GM20431 (cell line): ENCODE measurements around the gene EMX1.

Source experiments
- in situ Hi-C: fragments of 300-500 bp; cut with MseI, MboI; formaldehyde crosslinking; loops from one replicate; pipeline ENCODE4 v1.15.0; 2020; ENCODE audit warnings: low sequenced_read_pairs; ENCODE audit not compliant: unreplicated experiment

Gene EMX1

GRCh38 chr2:72954376-72955227, 37.3 kb downstream of the EMX1 start:
- in situ Hi-C loops: no loop called here

GRCh38 chr2:72955228-72956049, 38.1 kb downstream of the EMX1 start:
- in situ Hi-C loops: no loop called here

GRCh38 chr2:72956050-72956395, 38.7 kb downstream of the EMX1 start:
- in situ Hi-C loops: no loop called here

- in situ Hi-C loops: no loop called here
These were observed 39.6 kb downstream of the EMX1 start for GRCh38 chr2:72956936-72957335.

GRCh38 chr2:72958542-72959385, 41.4 kb downstream of the EMX1 start:
- in situ Hi-C loops: no loop called here

- in situ Hi-C loops: no loop called here
These were observed 42.2 kb downstream of the EMX1 start for GRCh38 chr2:72959554-72959953.

GRCh38 chr2:72959995-72960981, 43.0 kb downstream of the EMX1 start:
- in situ Hi-C loops: no loop called here

GRCh38 chr2:72961036-72961720, 43.9 kb downstream of the EMX1 start:
- in situ Hi-C loops: no loop called here

GRCh38 chr2:72961853-72962468, 44.6 kb downstream of the EMX1 start:
- in situ Hi-C loops: no loop called here

- in situ Hi-C loops: no loop called here
These were observed 45.6 kb downstream of the EMX1 start for GRCh38 chr2:72962911-72963310.

- in situ Hi-C loops: no loop called here
These were observed 46.3 kb downstream of the EMX1 start for GRCh38 chr2:72963423-72964145.

- in situ Hi-C loops: no loop called here
These were observed 46.8 kb downstream of the EMX1 start for GRCh38 chr2:72964146-72964525.

GRCh38 chr2:72965016-72965415, 47.7 kb downstream of the EMX1 start:
- in situ Hi-C loops: no loop called here

- in situ Hi-C loops: no loop called here
These were observed 48.6 kb downstream of the EMX1 start for GRCh38 chr2:72965770-72966450.

GRCh38 chr2:72968286-72968685, 51.0 kb downstream of the EMX1 start:
- in situ Hi-C loops: no loop called here

GRCh38 chr2:72969706-72970105, 52.4 kb downstream of the EMX1 start:
- in situ Hi-C loops: no loop called here

GRCh38 chr2:72971036-72971435, 53.7 kb downstream of the EMX1 start:
- in situ Hi-C loops: no loop called here
